Thoracic aorta (tissue), 2 donors: Measurements from ENCODE around the gene DOCK3. TPM values are rescaled to one million over a fixed set of nuclear protein-coding genes. Genes with fewer than 3 reads are reported as not detected.
"Not testable (repeated sequence)": the region's sequence is repeated elsewhere in the genome, so short reads cannot be mapped to it uniquely, and the experiment has no call there.

Experiments
- ATAC-seq: fragments of 150-250 bp; one replicate; pipeline ENCODE4 v1.8.0; 2017; ENCODE audit warnings: low read depth; ENCODE audit not compliant: insufficient number of reproducible peaks, low FRiP score
- DNase-seq: peaks from one replicate; pipeline ENCODE4 v3.0.0-alpha.2; 2020; ENCODE audit warnings: low spot score
- H3K27ac ChIP-seq, 2 donors: fragments of 200-600 bp; sonication (generic); 1 replicate in 1 of 2; 2 replicates in 1 of 2; pipeline ENCODE4 v1.5.1; 2016; ENCODE audit warnings: mild to moderate bottlenecking in 2 of 2, moderate library complexity in 2 of 2
- H3K27me3 ChIP-seq: fragments of 200-600 bp; sonication (generic); replicated peaks from 2 replicates; pipeline ENCODE4 v1.6.0; 2016; ENCODE audit warnings: mild to moderate bottlenecking; ENCODE audit not compliant: insufficient read depth
- H3K36me3 ChIP-seq: fragments of 200-600 bp; sonication (generic); one replicate; pipeline ENCODE4 v1.5.1; 2016
- H3K4me1 ChIP-seq, 2 donors: fragments of 200-600 bp; sonication (generic); 1 replicate in 1 of 2; 2 replicates in 1 of 2; pipeline versions ENCODE4 v1.5.1 to v1.6.0; 2016; ENCODE audit warnings: low read depth in 2 of 2, mild to moderate bottlenecking in 1 of 2; ENCODE audit not compliant: control insufficient read depth in 1 of 2
- H3K4me3 ChIP-seq: fragments of 200-600 bp; sonication (generic); 2 replicates; pipeline ENCODE4 v1.5.1; 2016; ENCODE audit warnings: mild to moderate bottlenecking
- H3K9me3 ChIP-seq: fragments of 200-600 bp; sonication (generic); 2 replicates; pipeline ENCODE4 v1.5.1; 2016
- CTCF ChIP-seq: fragments of 200-600 bp; sonication (generic); IDR thresholded peaks from one replicate; pipeline ENCODE4 v1.5.1; 2019; ENCODE audit warnings: antibody characterized with exemption
- total RNA-seq, 2 donors: library from RNA; depleted of rRNA; stranded (reverse); fragments of >200 nt; gene quantifications; one replicate each; pipeline versions ENCODE4 v1.1.0 to v1.2.3, GENCODE V29; 2016

The DOCK3 gene
- total RNA-seq, 2 donors from 2014 or later = 0.14 to 0.71 TPM

- Histone ChIP-seq H3K27me3 (no peaks in the 10 kb centered on the region), H3K36me3 (no peaks in the 10 kb centered on the region), H3K4me1 (no peaks in the 10 kb centered on the region), H3K4me3 (no peak overlapping the region), H3K9me3 (no peaks in the 10 kb centered on the region), H3K27ac (no peak overlapping the region)
- no peak for ATAC-seq
- DNase-seq = no peak
- no peak for TF ChIP-seq CTCF
Observed at GRCh38 chr3:50749822-50750221, 75.1 kb downstream of the DOCK3 start.

DNA sequence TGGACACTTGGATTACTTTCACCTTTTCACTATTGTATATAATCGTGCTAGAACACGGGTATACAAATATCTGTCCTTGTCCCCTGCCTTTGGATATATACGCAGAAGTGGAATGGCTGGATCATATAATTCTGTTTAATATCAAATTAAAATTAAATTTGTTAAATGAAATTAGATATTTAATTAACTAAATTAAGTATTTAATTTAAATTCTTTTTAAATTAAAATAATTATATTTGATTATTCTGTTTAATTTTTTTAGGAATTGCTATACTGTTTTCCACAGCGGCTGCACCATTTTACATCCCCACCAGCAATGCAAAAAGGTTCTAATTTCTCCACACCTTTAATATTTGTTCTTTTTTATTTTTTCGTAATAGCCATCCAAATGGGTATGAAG, 84.3 kb downstream of the DOCK3 start:
- no peaks in the 10 kb centered on the region for H3K4me1 ChIP-seq
- no peak overlapping the region for H3K27ac ChIP-seq
- ATAC-seq = no peak

GRCh38 chr3:50777680-50778079, 103.0 kb downstream of the DOCK3 start:
- no peak overlapping the region for H3K4me3 ChIP-seq
- no peak for TF ChIP-seq CTCF
- H3K27ac ChIP-seq = no peak overlapping the region
- no peaks in the 10 kb centered on the region for H3K27me3 ChIP-seq
- H3K36me3 ChIP-seq = no peaks in the 10 kb centered on the region
- no peaks in the 10 kb centered on the region for H3K4me1 ChIP-seq
- no peaks in the 10 kb centered on the region for H3K9me3 ChIP-seq
- ATAC-seq (no peak), DNase-seq (no peak)

More for the DNA sequence above, 84.3 kb downstream of the DOCK3 start:
- H3K36me3 ChIP-seq = no peaks in the 10 kb centered on the region
- H3K4me3 ChIP-seq = no peak overlapping the region
- DNase-seq = no peak
- no peaks in the 10 kb centered on the region for H3K9me3 ChIP-seq
- no peaks in the 10 kb centered on the region for H3K27me3 ChIP-seq
- no peak for TF ChIP-seq CTCF

DNA sequence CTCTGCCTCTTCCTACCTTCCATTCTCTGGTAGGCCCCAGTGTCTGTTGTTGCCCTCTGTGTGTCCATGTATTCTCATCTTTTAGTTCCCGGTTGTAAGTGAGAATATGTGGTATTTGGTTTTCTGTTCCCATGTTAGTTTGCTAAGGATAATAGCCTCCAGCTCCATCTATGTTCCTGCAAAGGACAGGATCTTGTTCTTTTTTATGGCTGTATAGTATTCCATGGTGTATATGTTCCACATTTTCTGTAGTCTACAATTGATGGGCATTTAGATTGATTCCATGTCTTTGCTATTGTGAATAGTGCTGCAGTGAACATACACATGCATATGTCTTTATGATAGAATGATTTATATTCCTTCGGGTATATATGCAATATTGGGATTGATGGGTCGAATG, 107.0 kb downstream of the DOCK3 start:
- ATAC-seq, H3K36me3 ChIP-seq, H3K9me3 ChIP-seq, H3K27ac ChIP-seq, H3K27me3 ChIP-seq, H3K4me1 ChIP-seq, H3K4me3 ChIP-seq, DNase-seq: not testable (repeated sequence)

DNA sequence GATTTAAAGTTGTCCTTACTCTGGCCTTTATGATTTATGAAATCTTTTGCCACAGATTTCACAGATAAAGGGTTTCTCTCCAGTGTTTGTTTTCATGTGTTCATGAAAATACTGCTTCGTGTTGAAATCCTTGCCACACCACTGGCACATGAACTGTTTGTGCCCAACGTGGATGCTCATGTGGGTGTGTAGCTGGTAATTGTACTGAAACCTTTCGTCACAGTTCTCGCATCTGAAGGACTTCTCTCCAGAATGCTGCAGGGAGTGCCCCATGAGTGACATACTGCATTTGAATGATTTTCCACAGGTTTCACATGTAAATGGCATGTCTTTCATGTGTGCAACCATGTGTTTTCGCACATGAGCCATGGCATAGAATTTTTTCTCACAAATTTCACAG, 111.9 kb downstream of the DOCK3 start:
- Histone ChIP-seq H3K27me3 (no peaks in the 10 kb centered on the region), H3K9me3 (no peaks in the 10 kb centered on the region), H3K4me3 (no peak overlapping the region), H3K4me1 (no peaks in the 10 kb centered on the region), H3K27ac (no peak overlapping the region), H3K36me3 (no peaks in the 10 kb centered on the region)
- DNase-seq = no peak
- no peak for TF ChIP-seq CTCF
- no peak for ATAC-seq

DNA sequence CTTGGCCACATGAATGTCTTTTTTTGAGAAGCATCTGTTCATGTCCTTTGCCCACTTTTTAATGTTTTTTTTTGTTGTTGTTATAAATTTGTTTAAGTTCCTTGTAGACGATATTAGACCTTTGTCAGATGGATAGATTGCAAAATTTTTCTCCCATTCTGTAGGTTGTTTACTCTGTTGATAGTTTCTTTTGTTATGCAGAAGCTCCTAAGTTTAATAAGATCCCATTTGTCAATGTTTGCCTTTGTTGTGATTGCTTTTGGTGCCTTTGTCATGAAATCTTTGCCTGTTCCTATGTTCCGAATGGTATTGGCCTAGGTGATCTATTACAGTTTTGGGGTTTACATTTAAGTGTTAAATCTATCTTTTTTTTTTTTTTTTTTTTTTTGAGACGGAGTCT, 116.2 kb downstream of the DOCK3 start:
- not testable (repeated sequence) for H3K36me3 ChIP-seq, H3K27me3 ChIP-seq, ATAC-seq, H3K9me3 ChIP-seq, H3K27ac ChIP-seq, H3K4me3 ChIP-seq, H3K4me1 ChIP-seq, DNase-seq
